GM12874 (cell line): ENCODE data around the gene PRDM9.

Source experiments
- TF ChIP-seq, protein P1 (sequence below): IDR thresholded peaks from 2 replicates; pipeline ENCODE4 v1.5.1; 2011; ENCODE audit warnings: low read depth, mild to moderate bottlenecking, control low read depth, low read length, moderate library complexity; ENCODE audit not compliant: insufficient read depth

The PRDM9 gene

DNA sequence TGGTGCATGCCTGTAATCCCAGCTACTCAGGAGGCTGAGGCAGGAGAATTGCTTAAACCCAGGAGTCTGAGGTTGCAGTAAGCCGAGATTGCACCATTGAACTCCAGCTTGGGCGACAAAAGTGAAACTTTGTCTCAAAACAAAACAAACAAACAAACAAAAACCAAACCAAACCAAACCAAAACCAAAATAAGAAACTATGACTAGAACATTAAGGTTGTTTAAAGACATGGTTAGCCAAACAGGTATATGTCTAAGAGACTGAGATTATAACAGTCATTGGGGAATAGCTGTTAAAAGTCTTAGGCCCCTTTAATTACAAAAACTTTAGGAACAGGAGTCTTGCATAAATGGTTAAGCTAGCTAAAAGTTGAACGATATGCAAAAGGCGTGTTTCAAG is 63.6 kb downstream of the PRDM9 start:
- TF ChIP-seq, protein P1, sequence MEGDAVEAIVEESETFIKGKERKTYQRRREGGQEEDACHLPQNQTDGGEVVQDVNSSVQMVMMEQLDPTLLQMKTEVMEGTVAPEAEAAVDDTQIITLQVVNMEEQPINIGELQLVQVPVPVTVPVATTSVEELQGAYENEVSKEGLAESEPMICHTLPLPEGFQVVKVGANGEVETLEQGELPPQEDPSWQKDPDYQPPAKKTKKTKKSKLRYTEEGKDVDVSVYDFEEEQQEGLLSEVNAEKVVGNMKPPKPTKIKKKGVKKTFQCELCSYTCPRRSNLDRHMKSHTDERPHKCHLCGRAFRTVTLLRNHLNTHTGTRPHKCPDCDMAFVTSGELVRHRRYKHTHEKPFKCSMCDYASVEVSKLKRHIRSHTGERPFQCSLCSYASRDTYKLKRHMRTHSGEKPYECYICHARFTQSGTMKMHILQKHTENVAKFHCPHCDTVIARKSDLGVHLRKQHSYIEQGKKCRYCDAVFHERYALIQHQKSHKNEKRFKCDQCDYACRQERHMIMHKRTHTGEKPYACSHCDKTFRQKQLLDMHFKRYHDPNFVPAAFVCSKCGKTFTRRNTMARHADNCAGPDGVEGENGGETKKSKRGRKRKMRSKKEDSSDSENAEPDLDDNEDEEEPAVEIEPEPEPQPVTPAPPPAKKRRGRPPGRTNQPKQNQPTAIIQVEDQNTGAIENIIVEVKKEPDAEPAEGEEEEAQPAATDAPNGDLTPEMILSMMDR = no peak
